Adipocyte (in vitro differentiated cells): ENCODE measurements around the gene LRIG3.

Experiments used
- DNase-seq: peaks from one replicate; pipeline ENCODE4 v3.0.0-alpha.2; 2015; ENCODE audit warnings: low read depth
- H3K27me3 ChIP-seq: replicated peaks from 2 replicates; pipeline ENCODE4 v1.7.0; 2013; ENCODE audit warnings: mild to moderate bottlenecking, low read length, moderate library complexity; ENCODE audit not compliant: control insufficient read depth, insufficient read depth
- H3K36me3 ChIP-seq: 2 replicates; pipeline ENCODE4 v1.7.0; 2013; ENCODE audit warnings: low read length, mild to moderate bottlenecking, moderate library complexity; ENCODE audit not compliant: control insufficient read depth, insufficient read depth, severe bottlenecking
- H3K4me1 ChIP-seq: 2 replicates; pipeline ENCODE4 v1.7.0; 2013; ENCODE audit warnings: mild to moderate bottlenecking, low read length, moderate library complexity; ENCODE audit not compliant: control insufficient read depth, insufficient read depth
- H3K4me3 ChIP-seq: 2 replicates; pipeline ENCODE4 v1.7.0; 2013; ENCODE audit warnings: mild to moderate bottlenecking, low read length, moderate library complexity
- H3K9ac ChIP-seq: 2 replicates; pipeline ENCODE4 v1.7.0; 2013; ENCODE audit warnings: mild to moderate bottlenecking, low read length, moderate library complexity
- H3K9me3 ChIP-seq: 2 replicates; pipeline ENCODE4 v1.7.0; 2013; ENCODE audit warnings: mild to moderate bottlenecking, low read length, moderate library complexity; ENCODE audit not compliant: control insufficient read depth

LRIG3 gene, protein sequence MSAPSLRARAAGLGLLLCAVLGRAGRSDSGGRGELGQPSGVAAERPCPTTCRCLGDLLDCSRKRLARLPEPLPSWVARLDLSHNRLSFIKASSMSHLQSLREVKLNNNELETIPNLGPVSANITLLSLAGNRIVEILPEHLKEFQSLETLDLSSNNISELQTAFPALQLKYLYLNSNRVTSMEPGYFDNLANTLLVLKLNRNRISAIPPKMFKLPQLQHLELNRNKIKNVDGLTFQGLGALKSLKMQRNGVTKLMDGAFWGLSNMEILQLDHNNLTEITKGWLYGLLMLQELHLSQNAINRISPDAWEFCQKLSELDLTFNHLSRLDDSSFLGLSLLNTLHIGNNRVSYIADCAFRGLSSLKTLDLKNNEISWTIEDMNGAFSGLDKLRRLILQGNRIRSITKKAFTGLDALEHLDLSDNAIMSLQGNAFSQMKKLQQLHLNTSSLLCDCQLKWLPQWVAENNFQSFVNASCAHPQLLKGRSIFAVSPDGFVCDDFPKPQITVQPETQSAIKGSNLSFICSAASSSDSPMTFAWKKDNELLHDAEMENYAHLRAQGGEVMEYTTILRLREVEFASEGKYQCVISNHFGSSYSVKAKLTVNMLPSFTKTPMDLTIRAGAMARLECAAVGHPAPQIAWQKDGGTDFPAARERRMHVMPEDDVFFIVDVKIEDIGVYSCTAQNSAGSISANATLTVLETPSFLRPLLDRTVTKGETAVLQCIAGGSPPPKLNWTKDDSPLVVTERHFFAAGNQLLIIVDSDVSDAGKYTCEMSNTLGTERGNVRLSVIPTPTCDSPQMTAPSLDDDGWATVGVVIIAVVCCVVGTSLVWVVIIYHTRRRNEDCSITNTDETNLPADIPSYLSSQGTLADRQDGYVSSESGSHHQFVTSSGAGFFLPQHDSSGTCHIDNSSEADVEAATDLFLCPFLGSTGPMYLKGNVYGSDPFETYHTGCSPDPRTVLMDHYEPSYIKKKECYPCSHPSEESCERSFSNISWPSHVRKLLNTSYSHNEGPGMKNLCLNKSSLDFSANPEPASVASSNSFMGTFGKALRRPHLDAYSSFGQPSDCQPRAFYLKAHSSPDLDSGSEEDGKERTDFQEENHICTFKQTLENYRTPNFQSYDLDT

GRCh38 chr12:58920102-58920960, at the start of gene LRIG3:
LRIG3 (minus strand) TSS chr12:58920504; CDS start chr12:58920235, 269 bp downstream.
- Histone ChIP-seq H3K9ac (peak within 1 kb of the TSS; percentile 94), H3K4me3 (peak within 1 kb of the TSS; percentile 92), H3K4me1 (peaks cover 26% of the 10 kb centered on the region), H3K36me3 (no peaks in the 10 kb centered on the region), H3K9me3 (no peaks in the 10 kb centered on the region), H3K27me3 (no peaks in the 10 kb centered on the region)
- peak; percentile 98 for DNase-seq

- no peak overlapping the region for H3K4me3 ChIP-seq
- H3K4me1 ChIP-seq, result peaks cover 4% of the 10 kb centered on the region
- H3K36me3 ChIP-seq, result no peaks in the 10 kb centered on the region
- DNase-seq, result no peak
- no peak overlapping the region for H3K9ac ChIP-seq
- no peaks in the 10 kb centered on the region for H3K27me3 ChIP-seq
- no peaks in the 10 kb centered on the region for H3K9me3 ChIP-seq
These were observed 48.9 kb upstream of the LRIG3 start for GRCh38 chr12:58969237-58969636.

DNA sequence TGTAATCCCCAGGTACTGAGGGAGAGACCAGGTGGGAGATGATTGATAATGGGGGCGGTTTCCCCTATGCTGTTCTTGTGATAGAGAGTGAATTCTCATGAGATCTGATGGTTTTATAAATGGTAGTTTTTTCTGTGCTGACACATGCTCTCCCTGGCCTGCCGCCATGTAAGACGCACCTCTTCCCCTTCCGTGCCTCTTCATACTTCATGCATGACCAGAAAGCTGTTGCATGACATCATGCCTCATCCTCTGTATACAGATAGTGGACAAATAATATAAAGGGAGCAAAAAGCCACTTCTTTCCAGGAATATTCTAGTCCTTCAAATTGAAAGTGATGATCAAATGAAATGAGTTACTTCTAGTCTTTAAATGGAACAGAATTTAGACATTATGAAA, 47.3 kb upstream of the LRIG3 start:
- peak; percentile 52 for DNase-seq
- no peak overlapping the region for H3K9ac ChIP-seq
- peak overlapping the region; percentile 38 for H3K4me3 ChIP-seq
- H3K9me3 ChIP-seq, result no peaks in the 10 kb centered on the region
- no peaks in the 10 kb centered on the region for H3K27me3 ChIP-seq
- H3K36me3 ChIP-seq, result no peaks in the 10 kb centered on the region
- H3K4me1 ChIP-seq, result peaks cover 4% of the 10 kb centered on the region

GRCh38 chr12:58966939-58967338, 46.6 kb upstream of the LRIG3 start:
- no peak overlapping the region for H3K9ac ChIP-seq
- H3K4me3 ChIP-seq, result no peak overlapping the region

DNA sequence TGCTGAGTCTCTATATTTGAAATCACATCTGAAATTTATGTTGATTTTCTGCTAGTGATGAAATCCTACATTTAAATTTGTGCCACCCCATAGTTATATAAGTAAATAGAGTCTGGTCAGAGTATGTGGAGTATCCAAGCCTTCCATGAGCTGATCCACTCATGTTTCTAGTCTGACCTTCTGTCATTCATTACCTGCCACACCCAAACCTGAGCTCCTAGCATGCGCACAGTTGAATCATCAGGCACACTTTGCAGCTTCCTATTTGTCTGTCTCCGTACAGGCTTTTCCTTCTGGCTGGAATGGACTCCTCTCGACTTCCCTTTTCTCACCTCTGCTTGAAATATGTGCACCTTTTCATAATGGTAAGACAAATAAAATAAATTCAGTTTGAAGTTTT, 45.3 kb upstream of the LRIG3 start:
- Histone ChIP-seq H3K27me3 (no peaks in the 10 kb centered on the region), H3K9me3 (no peaks in the 10 kb centered on the region), H3K4me3 (no peak overlapping the region), H3K36me3 (no peaks in the 10 kb centered on the region), H3K9ac (no peak overlapping the region), H3K4me1 (peaks cover 4% of the 10 kb centered on the region)
- no peak for DNase-seq

More at GRCh38 chr12:58966939-58967338, 46.6 kb upstream of the LRIG3 start:
- Histone ChIP-seq H3K9me3 (no peaks in the 10 kb centered on the region), H3K27me3 (no peaks in the 10 kb centered on the region), H3K36me3 (no peaks in the 10 kb centered on the region), H3K4me1 (peaks cover 4% of the 10 kb centered on the region)
- no peak for DNase-seq

DNA sequence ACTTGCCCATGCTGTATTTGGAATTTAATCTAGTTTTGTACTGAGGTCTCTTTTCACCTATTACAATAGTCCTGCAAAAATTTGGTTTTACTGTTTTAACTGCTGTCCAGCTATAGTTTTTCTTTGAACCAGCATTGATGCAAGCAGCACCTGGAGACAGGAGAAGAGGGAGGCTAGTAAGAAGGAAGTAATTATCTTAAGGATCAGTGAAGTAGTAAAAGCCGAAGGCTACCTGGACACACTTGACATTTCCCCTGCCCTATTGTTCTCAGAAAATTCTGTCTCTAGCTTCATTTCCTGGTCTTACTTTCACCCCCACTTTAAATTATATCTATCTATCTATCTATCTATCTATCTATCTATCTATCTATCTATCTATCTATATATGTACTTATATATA, 43.5 kb upstream of the LRIG3 start:
- no peak for DNase-seq
- Histone ChIP-seq H3K36me3 (no peaks in the 10 kb centered on the region), H3K9ac (no peak overlapping the region), H3K4me1 (peaks cover 4% of the 10 kb centered on the region), H3K27me3 (no peaks in the 10 kb centered on the region), H3K9me3 (no peaks in the 10 kb centered on the region), H3K4me3 (no peak overlapping the region)

- DNase-seq, result no peak
- Histone ChIP-seq H3K4me1 (no peaks in the 10 kb centered on the region), H3K9me3 (no peaks in the 10 kb centered on the region), H3K9ac (no peak overlapping the region), H3K36me3 (no peaks in the 10 kb centered on the region), H3K27me3 (no peaks in the 10 kb centered on the region), H3K4me3 (no peak overlapping the region)
These were observed 41.6 kb upstream of the LRIG3 start for GRCh38 chr12:58961906-58962305.

GRCh38 chr12:58961166-58961565, 40.9 kb upstream of the LRIG3 start:
- peaks cover under 1% of the 10 kb centered on the region for H3K4me1 ChIP-seq
- no peak for DNase-seq

DNA sequence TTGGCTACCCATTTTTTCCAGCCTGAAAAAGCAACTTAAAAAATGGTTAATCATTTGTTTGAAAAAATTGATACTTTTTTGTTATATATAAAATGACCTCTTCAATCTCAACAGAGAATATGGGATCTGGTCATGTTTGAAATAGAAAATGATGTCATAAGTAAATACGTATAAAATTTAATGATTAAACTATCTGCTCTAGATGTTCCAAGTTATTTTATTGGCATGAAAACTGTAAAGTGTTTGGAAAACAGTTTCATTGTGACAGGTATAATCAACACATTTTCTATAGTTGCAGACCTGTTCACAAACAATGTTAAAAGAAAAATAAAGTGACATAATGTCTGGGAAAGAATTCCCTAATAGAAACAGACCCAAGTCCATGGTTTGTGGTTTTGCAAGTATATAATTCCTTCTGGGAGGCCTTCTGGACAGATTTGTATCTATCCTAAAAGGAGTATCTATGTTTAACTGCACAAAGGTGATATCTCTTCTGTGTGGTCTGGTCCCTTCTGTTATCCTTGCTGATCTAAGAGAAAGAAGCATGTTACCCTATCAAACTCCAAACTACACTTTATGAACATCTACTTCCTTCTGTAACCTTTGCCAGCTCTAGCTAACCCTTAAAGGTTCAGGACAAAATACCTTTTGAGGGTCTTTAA, 39.5 kb upstream of the LRIG3 start:
- Histone ChIP-seq H3K36me3 (no peaks in the 10 kb centered on the region), H3K4me3 (no peak overlapping the region), H3K9me3 (no peaks in the 10 kb centered on the region), H3K4me1 (peaks cover 5% of the 10 kb centered on the region), H3K27me3 (no peaks in the 10 kb centered on the region), H3K9ac (no peak overlapping the region)
- DNase-seq, result no peak

More at GRCh38 chr12:58961166-58961565, 40.9 kb upstream of the LRIG3 start:
- no peaks in the 10 kb centered on the region for H3K36me3 ChIP-seq
- H3K9ac ChIP-seq, result no peak overlapping the region
- no peaks in the 10 kb centered on the region for H3K27me3 ChIP-seq
- no peak overlapping the region for H3K4me3 ChIP-seq
- H3K9me3 ChIP-seq, result no peaks in the 10 kb centered on the region

GRCh38 chr12:58957298-58957697, 37.0 kb upstream of the LRIG3 start:
- no peak for DNase-seq
- Histone ChIP-seq H3K9me3 (no peaks in the 10 kb centered on the region), H3K27me3 (no peaks in the 10 kb centered on the region), H3K4me1 (peaks cover 5% of the 10 kb centered on the region), H3K4me3 (no peak overlapping the region), H3K36me3 (no peaks in the 10 kb centered on the region), H3K9ac (no peak overlapping the region)
